Lower leg skin (tissue), 3 donors: ENCODE measurements around the gene APMAP.

Experiments used
- POLR2A ChIP-seq, 2 donors: fragments of 450-650 bp; IDR thresholded peaks; one replicate each; pipeline ENCODE4 v1.6.1; 2016 to 2017; ENCODE audit warnings: antibody characterized with exemption in 2 of 2, mild to moderate bottlenecking in 1 of 2, moderate library complexity in 1 of 2
- TF ChIP-seq, protein P1 (sequence below), 3 donors: fragments of 450-650 bp; IDR thresholded peaks; one replicate each; pipeline ENCODE4 v1.5.1; 2016; ENCODE audit warnings: antibody characterized with exemption in 3 of 3, mild to moderate bottlenecking in 3 of 3, moderate library complexity in 2 of 3

DNA sequence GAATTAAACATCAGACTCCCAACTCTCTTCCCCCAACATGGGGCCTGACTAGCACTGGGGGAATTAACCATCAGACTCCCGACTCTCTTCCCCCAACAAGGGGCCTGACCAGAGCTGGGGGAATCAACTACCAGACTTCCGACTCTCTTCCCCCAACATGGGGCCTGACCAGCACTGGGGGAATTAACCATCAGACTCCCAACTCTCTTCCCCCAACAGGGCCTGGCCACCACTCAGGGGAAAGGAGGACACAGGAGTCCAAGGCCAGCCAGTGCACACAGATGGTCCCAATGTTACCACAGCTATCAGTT, 30.4 kb downstream of the APMAP start:
- no peak for TF ChIP-seq POLR2A (IDR thresholded peaks at IDR 0.05)
- TF ChIP-seq, protein P1, sequence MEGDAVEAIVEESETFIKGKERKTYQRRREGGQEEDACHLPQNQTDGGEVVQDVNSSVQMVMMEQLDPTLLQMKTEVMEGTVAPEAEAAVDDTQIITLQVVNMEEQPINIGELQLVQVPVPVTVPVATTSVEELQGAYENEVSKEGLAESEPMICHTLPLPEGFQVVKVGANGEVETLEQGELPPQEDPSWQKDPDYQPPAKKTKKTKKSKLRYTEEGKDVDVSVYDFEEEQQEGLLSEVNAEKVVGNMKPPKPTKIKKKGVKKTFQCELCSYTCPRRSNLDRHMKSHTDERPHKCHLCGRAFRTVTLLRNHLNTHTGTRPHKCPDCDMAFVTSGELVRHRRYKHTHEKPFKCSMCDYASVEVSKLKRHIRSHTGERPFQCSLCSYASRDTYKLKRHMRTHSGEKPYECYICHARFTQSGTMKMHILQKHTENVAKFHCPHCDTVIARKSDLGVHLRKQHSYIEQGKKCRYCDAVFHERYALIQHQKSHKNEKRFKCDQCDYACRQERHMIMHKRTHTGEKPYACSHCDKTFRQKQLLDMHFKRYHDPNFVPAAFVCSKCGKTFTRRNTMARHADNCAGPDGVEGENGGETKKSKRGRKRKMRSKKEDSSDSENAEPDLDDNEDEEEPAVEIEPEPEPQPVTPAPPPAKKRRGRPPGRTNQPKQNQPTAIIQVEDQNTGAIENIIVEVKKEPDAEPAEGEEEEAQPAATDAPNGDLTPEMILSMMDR (IDR thresholded peaks at IDR 0.05), result no peak
